Heart right ventricle (tissue), 16 donors: ENCODE results near the gene NOP10. TPM values are rescaled to one million over a fixed set of nuclear protein-coding genes. Genes with fewer than 3 reads are reported as not detected.
A peak's percentile ranks its signal among the peaks of the same experiment; 100 is the strongest.

ENCODE experiments used
- ATAC-seq, 8 donors: fragments of 200-7000 bp; cut with Tn5 transposase; one replicate each; pipeline ENCODE4 v1.9.1; 2020; ENCODE audit warnings: mild to moderate bottlenecking in 8 of 8, moderate library complexity in 8 of 8, moderate number of reproducible peaks in 1 of 8
- DNase-seq, 2 donors: peaks; one replicate each; pipeline ENCODE4 v3.0.0-alpha.2; 2020
- H3K27ac ChIP-seq, 10 donors: fragments of 200-600 bp; sonication (generic) in 2 of 10; one replicate each; pipeline versions ENCODE4 v1.5.0 to v1.8.0; 2020 to 2022; ENCODE audit warnings: mild to moderate bottlenecking in 3 of 10
- H3K27me3 ChIP-seq, 7 donors: fragments of 200-600 bp; one replicate each; pipeline ENCODE4 v1.8.0; 2021 to 2022; ENCODE audit warnings: mild to moderate bottlenecking in 2 of 7
- H3K36me3 ChIP-seq, 9 donors: fragments of 200-600 bp; sonication (generic) in 1 of 9; one replicate each; pipeline versions ENCODE4 v1.5.0 to v1.8.0; 2020 to 2022; ENCODE audit warnings: mild to moderate bottlenecking in 2 of 9
- H3K4me1 ChIP-seq, 9 donors: fragments of 200-600 bp; sonication (generic) in 1 of 9; one replicate each; pipeline versions ENCODE4 v1.5.0 to v1.8.0; 2020 to 2022; ENCODE audit warnings: mild to moderate bottlenecking in 4 of 9
- H3K4me3 ChIP-seq, 10 donors: fragments of 200-600 bp; sonication (generic) in 2 of 10; one replicate each; pipeline versions ENCODE4 v1.5.0 to v1.8.0; 2020 to 2022; ENCODE audit warnings: mild to moderate bottlenecking in 7 of 10, moderate library complexity in 2 of 10
- H3K9me3 ChIP-seq, 11 donors: fragments of 200-600 bp in 10 of 11; sonication (generic) in 2 of 11; one replicate each; pipeline versions ENCODE4 v1.5.0 to v1.8.0; 2013 to 2022; ENCODE audit warnings: mild to moderate bottlenecking in 2 of 11, control low read depth in 1 of 11, moderate library complexity in 1 of 11
- CTCF ChIP-seq, 9 donors: fragments of 200-600 bp; sonication (generic) in 2 of 9; IDR thresholded peaks; one replicate each; pipeline versions ENCODE4 v1.5.0 to v1.8.0; 2021 to 2022; ENCODE audit warnings: antibody characterized with exemption in 9 of 9, mild to moderate bottlenecking in 5 of 9, moderate library complexity in 1 of 9
- WGBS, 2 donors: extraction: QIAGEN DNeasy Blood & Tissue Kit; methylation state at CpG; one replicate each; pipeline ENCODE4 v1.1.7; 2013; ENCODE audit warnings: inconsistent platforms in 1 of 2; 5-methylcytosine and 5-hydroxymethylcytosine counted together
- intact Hi-C, 10 donors: fragments of 100-400 bp; cut with DNase I; formaldehyde crosslinking; loops; one replicate each; pipeline versions ENCODE4 v1.11.1 to v1.14.2; 2022
- polyA plus RNA-seq, 2 donors: library from polyadenylated mRNA; stranded (reverse); fragments of 200-250 nt; gene quantifications; one replicate each; pipeline ENCODE4 v1.2.3, GENCODE V29; 2013
- total RNA-seq, 10 donors: library from RNA; stranded (reverse); fragmentation: NEBNext Ultra II Directional in 3 of 10; extraction: Animal tissue kit (Norgen Biotek cat#: 25700) in 3 of 10; gene quantifications; one replicate each; pipeline versions ENCODE4 v1.2.1 to v1.2.4, GENCODE V29; 2021 to 2023
- donor health status: Arrhythmogenic right ventricular cardiomyopathy.
- donor health status: ischemic (EF 13 %, LVEDD 7.1; RV severe dilation, severe dysfunction).
- donor health status: healthy with polysubstance abuse.
- donor health status: DM: no; HTN: yes; CAD: no.
- donor health status: DM: no; HTN: no; CAD: no.
- donor health status: ischemic (EF 25% LVEDD 6.9; RV normal size, moderate dysfunction).
- donor health status: ischemic (EF 25% LVEDD 5.7; RV mildly dilated, moderate dysfunction).
- donor health status: healthy.
- donor health status: DM: yes; HTN: yes; CAD: no.
- donor health status: Ischemic cardiomyopathy.
- donor health status: ischemic (EF 35%, LVEDD 5.7; RV mildly dilated, moderate dysfunction).
- donor health status: nonischemic (EF 11% LVEDD 7.7; RV severe dilation, severe dysfunction).
- donor health status: DM: yes; HTN: yes; CAD: no.
- donor health status: PGD.
- donor health status: ischemic (EF 29% LVEDD 5.4; RV normal size, mild dysfunction).
- donor health status: nonischemic (EF 23%, LVEDD 6.1; RV moderate dilation, normal function).

The NOP10 gene
- total and polyA plus RNA-seq, 12 donors: 92.3 to 410 (median 119) TPM

DNA sequence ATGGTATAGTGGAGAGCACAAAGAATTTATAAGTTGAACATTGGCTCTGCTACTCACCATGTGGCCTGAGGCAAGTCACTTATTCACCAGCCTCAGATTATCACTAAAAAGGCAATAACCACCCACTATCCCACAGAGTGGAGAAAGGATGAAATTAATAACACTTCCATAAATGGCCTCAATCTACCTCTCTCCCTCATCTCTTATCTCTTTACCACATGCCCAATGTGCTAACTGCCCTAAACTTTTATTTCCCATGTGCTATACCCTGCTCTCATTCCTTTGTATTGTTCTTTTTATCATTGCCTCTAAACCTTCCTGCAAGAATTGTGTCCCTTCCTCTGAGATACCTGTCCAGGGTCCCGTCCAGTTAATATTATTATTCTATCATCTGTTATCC, 31.4 kb downstream of the NOP10 start:
- ATAC-seq (no peak), DNase-seq (no peak)
- WGBS, 2 donors: 85 to 92% methylated on average over 1 of the region's 1 CpG
- no peak for TF ChIP-seq CTCF (IDR thresholded peaks at IDR 0.05)
- intact Hi-C loops: no loop called here
- Histone ChIP-seq H3K9me3 (no peaks in the 10 kb centered on the region), H3K4me1 (peaks cover 0 to 11% (median 4%) of the 10 kb centered on the region in 9 donors), H3K4me3 (no peak overlapping the region), H3K27ac (no peak overlapping the region), H3K36me3 (peaks cover 0 to 30% (median 0%) of the 10 kb centered on the region in 9 donors), H3K27me3 (no peaks in the 10 kb centered on the region)

DNA sequence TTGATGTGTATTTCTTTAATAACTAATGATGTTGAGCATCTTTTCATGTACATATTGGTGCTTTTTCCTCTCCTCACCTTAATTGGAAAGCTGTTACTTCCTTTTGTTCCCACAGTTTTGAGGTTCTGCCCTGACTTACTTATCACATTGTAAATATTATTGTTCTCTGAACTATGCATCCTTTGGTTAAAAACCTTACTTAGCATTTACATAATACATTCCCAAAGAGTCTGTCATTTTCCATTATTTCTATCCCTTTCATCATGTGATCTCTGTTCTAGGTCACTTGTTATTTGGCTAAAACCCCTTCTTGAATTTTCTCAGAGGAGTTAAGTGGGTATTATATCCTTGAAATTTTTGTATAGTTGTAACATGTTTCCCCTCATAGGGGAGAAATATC, 38.3 kb downstream of the NOP10 start:
- peaks cover 0 to 4% (median 0%) of the 10 kb centered on the region in 11 donors for H3K9me3 ChIP-seq
- H3K27me3 ChIP-seq: no peaks in the 10 kb centered on the region
- peaks cover 0 to 4% (median 0%) of the 10 kb centered on the region in 9 donors for H3K4me1 ChIP-seq
- ATAC-seq: no peak
- intact Hi-C loops: no loop called here
- TF ChIP-seq CTCF (IDR thresholded peaks at IDR 0.05): no peak
- H3K36me3 ChIP-seq: peaks cover 0 to 5% (median 0%) of the 10 kb centered on the region in 9 donors
- no peak overlapping the region for H3K27ac ChIP-seq
- DNase-seq: no peak
- H3K4me3 ChIP-seq: no peak overlapping the region

GRCh38 chr15:34301058-34301457, 41.9 kb downstream of the NOP10 start:
- Histone ChIP-seq H3K27ac (no peak overlapping the region), H3K27me3 (no peaks in the 10 kb centered on the region), H3K36me3 (no peaks in the 10 kb centered on the region), H3K4me3 (no peak overlapping the region), H3K4me1 (peaks cover 0 to 29% (median 19%) of the 10 kb centered on the region in 9 donors), H3K9me3 (peaks cover 0 to 4% (median 0%) of the 10 kb centered on the region in 11 donors)
- 78 to 97% methylated on average over 3 of the region's 3 CpGs for WGBS, 2 donors
- intact Hi-C loops: no loop called here
- DNase-seq: no peak
- no peak for ATAC-seq
- TF ChIP-seq CTCF (IDR thresholded peaks at IDR 0.05): no peak

DNA sequence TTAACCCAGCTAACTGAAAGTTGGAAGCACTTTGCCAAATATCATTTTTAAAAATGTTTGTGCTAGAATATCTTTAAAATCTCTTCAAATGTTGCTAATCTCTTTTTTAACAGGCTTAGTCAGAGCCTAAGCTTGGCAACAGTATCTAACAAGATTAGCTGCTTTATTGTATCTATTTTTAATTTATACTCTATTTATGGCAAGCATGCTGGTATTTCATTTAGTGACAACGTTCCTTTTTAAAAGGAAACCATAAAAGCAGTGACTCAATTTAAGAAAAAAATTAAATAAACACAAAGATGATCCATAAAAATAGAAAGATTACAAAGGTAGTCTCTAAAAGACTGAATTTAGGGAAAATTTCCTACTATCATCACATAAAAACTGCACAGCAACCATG, 45.9 kb downstream of the NOP10 start:
- peak overlapping the region in 9 of 10 donors; percentile 21 to 76 (median 61) for H3K27ac ChIP-seq
- ATAC-seq: peak in 4 of 8 donors; percentile 56 to 87 (median 66)

More for the DNA sequence above, 45.9 kb downstream of the NOP10 start:
- peak overlapping the region in 1 of 10 donors; percentile 11 for H3K4me3 ChIP-seq
- intact Hi-C loops: no loop called here
- H3K9me3 ChIP-seq: no peaks in the 10 kb centered on the region
- H3K27me3 ChIP-seq: no peaks in the 10 kb centered on the region
- H3K36me3 ChIP-seq: peaks cover 0 to 5% (median 0%) of the 10 kb centered on the region in 9 donors
- no peak for TF ChIP-seq CTCF (IDR thresholded peaks at IDR 0.05)
- H3K4me1 ChIP-seq: peaks cover 0 to 36% (median 19%) of the 10 kb centered on the region in 9 donors
- no peak for DNase-seq
- WGBS, 2 donors: 4 to 8% methylated on average over 1 of the region's 1 CpG
